ENCODE measurements around the gene GREB1.

Gene GREB1

GRCh38 chr2:11667866-11668637 lies 134.2 kb downstream of the GREB1 start:
- no peak for TF ChIP-seq CTCF (IDR thresholded peaks at IDR 0.05; ENCODE audit: low read depth, low read length)
- no peak overlapping the region for H3K4me3 ChIP-seq (ENCODE audit: low read depth, low read length)

- no peak within 1 kb of the TSS for H3K4me3 ChIP-seq (ENCODE audit: low read depth, low read length)
- no peak for TF ChIP-seq CTCF (IDR thresholded peaks at IDR 0.05; ENCODE audit: low read depth, low read length)
Observed at GRCh38 chr2:11669454-11670291, 135.8 kb downstream of the GREB1 start, which contains the start of gene NTSR2. TSS of gene NTSR2 (minus strand) at chr2:11670195. CDS start at chr2:11670129, 66 bp downstream.

- no peak overlapping the region for H3K4me3 ChIP-seq (ENCODE audit: low read depth, low read length)
- no peak for TF ChIP-seq CTCF (IDR thresholded peaks at IDR 0.05; ENCODE audit: low read depth, low read length)
Observed at GRCh38 chr2:11672407-11672806, 138.6 kb downstream of the GREB1 start.

GRCh38 chr2:11674983-11675382 lies 141.1 kb downstream of the GREB1 start:
- no peak for TF ChIP-seq CTCF (IDR thresholded peaks at IDR 0.05; ENCODE audit: low read depth, low read length)
- no peak overlapping the region for H3K4me3 ChIP-seq (ENCODE audit: low read depth, low read length)

- no peak overlapping the region for H3K4me3 ChIP-seq (ENCODE audit: low read depth, low read length)
- no peak for TF ChIP-seq CTCF (IDR thresholded peaks at IDR 0.05; ENCODE audit: low read depth, low read length)
Observed at GRCh38 chr2:11675423-11676112, 141.7 kb downstream of the GREB1 start.

GRCh38 chr2:11676640-11677039 lies 142.8 kb downstream of the GREB1 start:
- TF ChIP-seq CTCF (IDR thresholded peaks at IDR 0.05; ENCODE audit: low read depth, low read length): no peak
- H3K4me3 ChIP-seq (ENCODE audit: low read depth, low read length): no peak overlapping the region

All from WI38 (cell line).